Embryonic facial prominence (tissue), 1 donor: ENCODE results near the gene PIP5K1B.

Source experiments
- DNase-seq: peaks from one replicate; pipeline ENCODE4 v3.0.0-alpha.2; 2016; ENCODE audit errors: extremely low spot score

Gene PIP5K1B

DNA sequence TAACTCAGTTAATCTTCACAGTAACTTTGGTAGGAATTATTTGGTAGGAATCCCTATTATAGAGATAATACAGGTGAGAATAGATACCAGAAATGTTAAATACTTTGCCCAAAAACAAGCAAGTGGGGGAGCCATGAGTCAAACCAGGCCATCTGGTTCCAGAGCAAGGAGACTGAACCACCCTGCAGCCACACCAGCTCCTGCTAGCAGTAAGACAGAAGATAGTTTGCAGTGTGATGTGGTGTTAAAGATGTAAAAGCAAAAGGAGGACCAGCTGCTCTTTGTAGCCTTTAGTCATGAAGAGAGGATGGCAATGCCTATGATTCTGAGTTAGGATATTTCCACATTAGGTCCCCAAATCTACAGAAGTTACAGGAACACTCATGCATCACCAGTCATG is 207.5 kb downstream of the PIP5K1B start:
- no peak for DNase-seq

GRCh38 chr9:68913054-68913453 is 208.0 kb downstream of the PIP5K1B start:
- DNase-seq: no peak

DNA sequence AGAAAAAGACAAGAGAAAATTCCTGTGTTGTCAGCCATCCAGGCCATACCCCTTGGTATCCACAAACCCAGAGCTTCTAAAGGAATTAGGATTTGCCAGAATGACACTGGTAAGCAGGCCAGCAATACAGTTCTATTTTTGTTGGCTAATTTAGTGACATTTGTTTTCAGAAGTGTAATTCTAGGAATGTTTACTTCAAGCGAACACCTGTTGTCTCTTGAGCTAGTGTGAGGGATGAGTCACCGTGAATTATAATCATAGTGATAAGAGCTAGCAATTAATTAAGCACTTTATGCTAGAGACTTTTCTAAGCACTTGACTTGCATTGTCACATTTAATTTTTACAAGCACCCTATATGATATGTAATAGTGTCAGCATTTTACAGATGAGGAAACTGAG is 209.7 kb downstream of the PIP5K1B start:
- no peak for DNase-seq

GRCh38 chr9:68919661-68920060 is 214.6 kb downstream of the PIP5K1B start:
- DNase-seq: no peak

DNA sequence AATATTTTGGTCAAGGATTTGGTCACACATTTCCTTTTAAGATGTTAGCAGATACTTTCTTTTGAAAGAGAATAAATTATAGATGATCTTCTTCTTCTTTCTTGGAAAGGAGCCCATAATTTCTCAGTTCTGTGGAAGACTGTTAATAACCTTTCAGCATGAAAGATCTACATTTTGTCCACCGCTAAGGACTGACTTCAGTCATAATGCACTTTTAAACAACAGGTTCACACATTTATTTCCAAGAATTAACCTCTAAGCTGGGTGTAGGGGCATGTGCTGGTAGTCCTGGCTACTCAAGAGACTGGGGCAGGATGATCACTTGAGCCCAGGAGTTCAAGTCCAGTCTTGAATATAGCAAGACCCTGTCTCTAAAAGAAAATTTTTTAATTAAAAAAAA is 215.9 kb downstream of the PIP5K1B start:
- DNase-seq: no peak

DNA sequence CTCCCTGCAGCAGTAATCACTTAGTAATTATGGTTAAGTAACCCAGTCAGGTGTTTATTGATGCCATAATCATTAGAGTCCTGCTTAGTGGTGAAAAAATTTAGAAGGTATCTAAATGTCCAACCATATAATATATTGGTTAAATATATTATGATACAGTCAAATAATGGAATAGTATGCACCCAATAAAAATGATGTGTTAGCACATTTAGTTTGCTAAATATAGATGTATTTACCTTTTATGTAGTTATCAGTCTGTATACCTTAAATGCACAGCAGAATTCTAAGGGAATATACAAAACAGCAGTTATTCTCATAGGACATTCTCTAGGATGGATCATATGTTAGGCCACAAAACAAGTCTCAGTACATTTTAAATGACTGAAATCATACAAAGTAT is 218.4 kb downstream of the PIP5K1B start:
- no peak for DNase-seq

DNA sequence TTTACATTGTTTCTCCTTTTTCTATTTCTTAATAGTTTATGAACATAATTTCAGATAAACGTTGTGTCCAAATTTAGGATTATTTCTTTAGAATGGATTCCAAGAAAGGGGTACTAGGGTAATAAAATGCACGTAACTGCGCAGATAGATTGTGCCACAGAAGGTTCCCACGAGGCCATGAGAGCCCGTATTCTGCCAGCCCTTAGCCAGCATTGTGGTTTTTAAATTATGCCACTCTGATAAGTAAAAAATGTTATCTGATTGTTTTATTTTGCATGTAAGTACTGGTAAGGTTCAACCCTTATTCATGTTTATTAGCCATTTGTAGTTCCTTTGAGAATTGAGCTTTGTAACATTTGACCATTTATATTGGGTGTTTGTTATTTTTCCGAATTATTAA is 220.1 kb downstream of the PIP5K1B start:
- no peak for DNase-seq

GRCh38 chr9:68927165-68927564 is 222.1 kb downstream of the PIP5K1B start:
- DNase-seq: no peak

DNA sequence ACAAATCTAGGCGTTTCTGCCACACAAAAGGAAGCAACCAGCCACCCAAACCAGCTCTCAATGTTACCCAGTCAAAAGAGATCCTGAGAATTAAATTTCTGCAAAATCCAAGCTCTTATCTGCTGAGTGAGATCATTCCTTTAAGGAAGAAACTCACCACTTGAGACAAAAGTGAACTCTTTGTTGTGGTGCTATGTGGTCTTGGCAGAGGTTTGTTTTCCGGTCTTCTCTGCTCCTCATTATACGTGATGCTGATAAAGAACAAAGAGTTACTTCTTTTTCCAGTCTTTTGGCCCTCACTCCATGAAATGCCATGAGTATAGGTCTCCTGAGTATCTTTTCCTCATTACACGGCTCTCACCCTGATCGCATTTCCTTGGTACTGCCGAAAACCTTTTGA is 226.8 kb downstream of the PIP5K1B start:
- DNase-seq: no peak

DNA sequence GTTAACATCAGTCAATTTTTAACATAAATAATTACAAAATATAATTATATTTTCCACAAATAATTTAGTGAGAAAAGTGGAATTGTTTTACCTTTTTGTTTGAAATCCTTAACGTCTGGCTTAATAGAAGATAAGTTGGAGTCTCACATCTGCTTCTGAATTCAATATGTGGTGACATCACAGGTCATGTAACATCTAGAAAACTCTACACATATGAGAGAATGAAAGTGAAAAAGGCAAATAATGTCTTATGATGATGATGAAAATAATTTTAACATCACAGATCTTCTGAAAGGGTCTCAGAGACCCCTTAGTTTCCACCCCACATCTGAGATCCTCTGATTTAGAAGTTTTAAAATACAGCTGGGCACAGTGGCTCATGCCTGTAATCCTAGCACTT is 227.4 kb downstream of the PIP5K1B start:
- no peak for DNase-seq

DNA sequence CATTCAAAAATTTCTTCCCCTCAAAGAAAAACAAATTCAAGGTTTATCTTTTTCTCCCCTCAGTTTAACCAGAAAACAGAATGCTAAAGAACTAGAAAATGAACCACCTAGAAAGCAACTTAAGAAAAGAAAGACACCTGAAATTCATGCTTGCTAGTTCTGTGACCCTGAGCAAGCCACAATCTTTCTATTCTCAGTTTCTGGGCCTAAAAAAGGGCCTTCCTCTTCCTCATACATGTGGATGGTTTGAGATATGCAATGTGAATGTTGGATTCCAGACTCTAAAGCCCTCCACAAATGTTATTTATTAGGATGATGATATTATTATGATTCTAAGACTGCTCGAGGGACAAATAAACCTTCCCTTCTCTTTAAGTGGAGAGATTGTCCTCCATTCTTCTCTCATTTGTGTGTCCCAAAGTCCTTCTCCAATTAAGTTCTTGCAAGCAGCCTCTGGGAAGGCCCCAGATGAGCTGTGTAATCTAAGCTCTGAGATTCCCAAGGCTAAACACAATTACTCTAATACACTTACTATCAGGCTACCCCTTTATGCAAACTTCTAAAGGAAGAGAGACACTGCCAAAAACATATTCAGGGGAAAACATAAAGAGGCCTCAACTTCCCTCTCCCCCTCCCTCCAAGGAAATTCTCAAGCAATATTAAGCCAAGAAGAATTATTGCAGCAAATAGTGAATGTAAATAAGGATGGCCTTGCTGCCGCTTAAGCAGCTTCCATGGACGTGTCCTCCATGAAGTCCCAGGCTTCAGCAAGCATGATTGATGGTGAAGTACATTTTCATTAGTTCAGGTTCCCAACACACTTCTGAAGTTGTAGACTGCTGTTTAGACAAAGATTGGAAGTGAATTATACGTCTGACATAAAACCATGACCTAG is 228.6 kb downstream of the PIP5K1B start:
- no peak for DNase-seq

DNA sequence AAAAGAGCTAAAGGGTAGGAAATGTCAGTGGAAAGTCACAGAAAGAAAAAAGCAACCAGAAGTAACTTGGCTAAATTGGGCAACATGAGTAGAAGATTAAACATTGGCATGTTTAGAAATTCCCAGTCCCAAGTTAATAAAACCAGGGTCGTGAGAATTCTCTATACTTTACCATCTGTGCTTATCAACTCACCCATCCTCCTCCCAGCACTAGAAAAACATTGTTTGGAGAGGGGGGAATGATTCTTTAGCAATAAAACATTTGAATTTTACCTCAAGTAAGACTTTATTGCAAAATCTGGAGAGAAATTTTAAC is 229.2 kb downstream of the PIP5K1B start:
- DNase-seq: no peak

- DNase-seq: no peak
Observed at GRCh38 chr9:68940573-68940972, 235.5 kb downstream of the PIP5K1B start.

DNA sequence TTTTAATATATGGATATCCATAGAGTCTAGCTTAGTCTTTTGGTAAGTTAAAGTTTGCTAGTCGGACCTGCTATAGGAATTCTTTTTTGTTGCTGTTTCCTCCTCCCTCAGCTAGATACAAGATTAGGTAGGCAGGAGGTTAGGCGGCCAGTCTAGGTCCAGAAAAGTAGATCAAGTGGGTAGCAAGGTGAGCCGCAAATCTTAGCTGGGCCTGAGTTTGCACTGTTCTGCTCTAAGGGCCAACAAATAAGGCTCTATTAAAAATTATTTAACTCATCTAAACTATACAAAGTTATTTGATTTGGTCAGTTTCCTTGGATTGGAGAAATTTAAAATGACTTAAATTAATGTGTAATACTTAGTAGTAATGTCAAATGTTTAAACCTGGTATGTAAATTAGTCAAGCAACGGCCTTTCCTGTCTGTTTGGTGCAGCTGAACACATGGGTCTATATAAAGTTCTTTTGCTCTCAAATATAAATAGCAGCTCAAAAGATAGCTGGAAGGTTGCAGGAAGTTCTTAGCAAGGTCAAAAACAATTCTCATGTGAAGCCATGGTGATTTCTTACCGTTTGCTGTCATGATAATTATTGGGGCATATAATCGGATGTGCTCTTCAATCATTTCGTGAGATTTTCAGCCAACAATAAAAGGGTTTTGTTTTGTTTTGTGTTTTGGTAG is 236.9 kb downstream of the PIP5K1B start:
- no peak for DNase-seq

- DNase-seq: no peak
Observed at GRCh38 chr9:68942790-68943189, 237.8 kb downstream of the PIP5K1B start.

GRCh38 chr9:68947015-68947414 is 242.0 kb downstream of the PIP5K1B start:
- no peak for DNase-seq

- DNase-seq: no peak
Observed at GRCh38 chr9:68947842-68948569, 243.0 kb downstream of the PIP5K1B start.

DNA sequence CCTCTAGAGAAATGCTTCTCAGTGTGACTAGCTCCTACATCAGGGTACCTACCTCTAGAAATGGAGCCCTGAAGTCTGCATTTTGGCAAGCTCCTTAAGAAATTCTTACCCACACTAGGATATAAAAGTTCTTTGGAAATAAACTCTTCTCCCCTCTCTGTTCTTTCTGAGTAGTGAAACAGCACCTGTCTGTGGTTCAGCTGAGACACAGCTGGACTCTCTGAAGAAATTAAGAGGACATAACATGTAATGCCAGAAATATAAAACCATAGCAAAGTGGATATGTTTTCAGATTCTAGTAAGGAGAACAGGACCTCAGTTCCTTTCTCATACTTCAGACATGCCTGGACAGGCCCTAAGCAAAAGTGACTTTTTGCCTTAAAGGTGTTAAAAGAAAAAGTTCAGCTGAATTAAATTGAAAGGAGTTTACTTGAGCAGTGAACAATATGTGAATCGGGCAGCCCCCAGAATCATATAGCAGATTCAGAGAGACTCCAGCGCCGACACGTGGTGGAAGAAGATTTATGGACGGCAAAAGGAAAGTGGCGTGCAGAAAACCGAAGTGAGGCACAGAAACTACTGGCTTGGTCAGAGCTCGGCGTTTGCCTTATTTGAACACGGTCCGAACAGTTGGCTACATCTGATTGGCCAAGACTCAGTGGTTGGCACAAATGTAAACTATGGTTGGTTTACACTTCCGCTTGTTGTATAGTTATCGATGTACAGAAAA is 244.4 kb downstream of the PIP5K1B start:
- DNase-seq: no peak

- DNase-seq: no peak
Observed at GRCh38 chr9:68950188-68950587, 245.1 kb downstream of the PIP5K1B start.

GRCh38 chr9:68950689-68951088 is 245.6 kb downstream of the PIP5K1B start:
- no peak for DNase-seq

- DNase-seq: no peak
Observed at GRCh38 chr9:68951879-68952659, 247.0 kb downstream of the PIP5K1B start.
